Body of pancreas (tissue), 4 donors: ENCODE results near the gene RAB22A. TPM values are rescaled to one million over a fixed set of nuclear protein-coding genes. Genes with fewer than 3 reads are reported as not detected.
A peak's percentile ranks its signal among the peaks of the same experiment; 100 is the strongest.

ENCODE experiments used
- ATAC-seq: fragments of 150-250 bp; one replicate; pipeline ENCODE4 v1.9.1; 2016
- DNase-seq, 4 donors: peaks; one replicate each; pipeline ENCODE4 v3.0.0-alpha.2; 2019
- H3K27ac ChIP-seq, 4 donors: fragments of 200-600 bp; sonication (generic); 1 replicate in 3 of 4; 2 replicates in 1 of 4; pipeline versions ENCODE4 v1.5.1 to v1.6.1; 2016 to 2019; ENCODE audit warnings: mild to moderate bottlenecking in 1 of 4, mixed read lengths in 1 of 4, moderate library complexity in 1 of 4
- H3K27me3 ChIP-seq, 2 donors: fragments of 200-600 bp; sonication (generic); one replicate each; pipeline ENCODE4 v1.6.0; 2016; ENCODE audit warnings: mild to moderate bottlenecking in 1 of 2
- H3K36me3 ChIP-seq, 2 donors: fragments of 200-600 bp; sonication (generic); replicated peaks in 1 of 2; 2 replicates each; pipeline ENCODE4 v1.5.1; 2016; ENCODE audit warnings: low read depth in 2 of 2; ENCODE audit not compliant: insufficient read depth in 1 of 2
- H3K4me1 ChIP-seq: fragments of 200-600 bp; sonication (generic); one replicate; pipeline ENCODE4 v1.6.0; 2016
- H3K4me3 ChIP-seq, 2 donors: fragments of 200-600 bp; sonication (generic); 1 replicate in 1 of 2; 2 replicates in 1 of 2; pipeline ENCODE4 v1.5.1; 2016 to 2019
- H3K9me3 ChIP-seq, 3 donors: fragments of 200-600 bp; sonication (generic); 1 replicate in 2 of 3; 2 replicates in 1 of 3; pipeline ENCODE4 v1.5.1; 2016
- CTCF ChIP-seq, 7 experiments: fragments of 450-650 bp in 4 of 7; fragments of 200-600 bp in 3 of 7; sonication (generic) in 3 of 7; IDR thresholded peaks; one replicate each; pipeline ENCODE4 v1.5.1; 2016 to 2019; ENCODE audit warnings: antibody characterized with exemption in 7 of 7
- POLR2A ChIP-seq, 3 donors: fragments of 450-650 bp; IDR thresholded peaks; one replicate each; pipeline ENCODE4 v1.6.1; 2016; ENCODE audit warnings: antibody characterized with exemption in 3 of 3, mild to moderate bottlenecking in 2 of 3
- WGBS, 2 donors: methylation state at CpG; one replicate each; pipeline ENCODE4 v1.1.5; 2017; 5-methylcytosine and 5-hydroxymethylcytosine counted together
- intact Hi-C: fragments of 100-400 bp; cut with DNase I; formaldehyde crosslinking; loops from one replicate; pipeline ENCODE4 v1.15.1; 2023
- total RNA-seq, 2 donors: library from RNA; depleted of rRNA; stranded (reverse); fragments of >200 nt; gene quantifications; one replicate each; pipeline ENCODE4 v1.1.0, GENCODE V29; 2016

Gene RAB22A
- total RNA-seq, 2 donors from 2014 or later: 6.3 to 9.1 TPM

- Histone ChIP-seq H3K27ac (no peak overlapping the region), H3K4me1 (peaks cover 12% of the 10 kb centered on the region), H3K9me3 (no peaks in the 10 kb centered on the region), H3K27me3 (no peaks in the 10 kb centered on the region), H3K36me3 (no peaks in the 10 kb centered on the region), H3K4me3 (no peak overlapping the region)
- intact Hi-C loops: no loop called here
- peak; percentile 33 for ATAC-seq
- DNase-seq: peak in 2 of 4 donors; percentile 28 to 30
- 49 to 64% methylated on average over 2 of the region's 2 CpGs for WGBS, 2 donors
- no peak for TF ChIP-seq POLR2A (IDR thresholded peaks at IDR 0.05)
- TF ChIP-seq CTCF (IDR thresholded peaks at IDR 0.05): no peak
These were observed 17.7 kb downstream of the RAB22A start for GRCh38 chr20:58327211-58327610.

- H3K4me3 ChIP-seq: no peak overlapping the region
- DNase-seq (no peak), ATAC-seq (no peak)
- WGBS, 2 donors: 86 to 90% methylated on average over 7 of the region's 7 CpGs
- H3K27me3 ChIP-seq: no peaks in the 10 kb centered on the region
- H3K9me3 ChIP-seq: no peaks in the 10 kb centered on the region
- TF ChIP-seq CTCF (IDR thresholded peaks at IDR 0.05): no peak
- TF ChIP-seq POLR2A (IDR thresholded peaks at IDR 0.05): no peak
- H3K4me1 ChIP-seq: peaks cover 12% of the 10 kb centered on the region
- no peaks in the 10 kb centered on the region for H3K36me3 ChIP-seq
- H3K27ac ChIP-seq: no peak overlapping the region
- intact Hi-C loops: no loop called here
These were observed 19.3 kb downstream of the RAB22A start for GRCh38 chr20:58328836-58329235.

- peaks cover 12% of the 10 kb centered on the region for H3K4me1 ChIP-seq
- DNase-seq (no peak), ATAC-seq (no peak)
- TF ChIP-seq CTCF (IDR thresholded peaks at IDR 0.05) (no peak), POLR2A (IDR thresholded peaks at IDR 0.05) (no peak)
- no peaks in the 10 kb centered on the region for H3K27me3 ChIP-seq
- intact Hi-C loops: no loop called here
- H3K27ac ChIP-seq: no peak overlapping the region
- H3K9me3 ChIP-seq: no peaks in the 10 kb centered on the region
- no peaks in the 10 kb centered on the region for H3K36me3 ChIP-seq
- no peak overlapping the region for H3K4me3 ChIP-seq
These were observed 20.2 kb downstream of the RAB22A start for GRCh38 chr20:58329711-58330110.

- Histone ChIP-seq H3K9me3 (no peaks in the 10 kb centered on the region), H3K36me3 (no peaks in the 10 kb centered on the region), H3K27ac (no peak overlapping the region), H3K4me3 (no peak overlapping the region), H3K4me1 (peaks cover 11% of the 10 kb centered on the region), H3K27me3 (no peaks in the 10 kb centered on the region)
- DNase-seq: no peak
- TF ChIP-seq POLR2A (IDR thresholded peaks at IDR 0.05): no peak
- no peak for TF ChIP-seq CTCF (IDR thresholded peaks at IDR 0.05)
- WGBS, 2 donors: 81 to 86% methylated on average over 3 of the region's 3 CpGs
- intact Hi-C loops: no loop called here
- ATAC-seq: no peak
These were observed 20.7 kb downstream of the RAB22A start for GRCh38 chr20:58330249-58330648.

GRCh38 chr20:58330687-58331086, 21.2 kb downstream of the RAB22A start:
- ATAC-seq (no peak), DNase-seq (no peak)
- H3K9me3 ChIP-seq: no peaks in the 10 kb centered on the region
- intact Hi-C loops: no loop called here
- no peaks in the 10 kb centered on the region for H3K36me3 ChIP-seq
- H3K27ac ChIP-seq: no peak overlapping the region
- 57 to 70% methylated on average over 1 of the region's 1 CpG for WGBS, 2 donors
- H3K4me3 ChIP-seq: no peak overlapping the region
- H3K4me1 ChIP-seq: peaks cover 6% of the 10 kb centered on the region
- TF ChIP-seq POLR2A (IDR thresholded peaks at IDR 0.05): no peak
- no peaks in the 10 kb centered on the region for H3K27me3 ChIP-seq
